HepG2 (cell line): ENCODE data around the gene MAP3K3. TPM values are rescaled to one million over a fixed set of nuclear protein-coding genes. Genes with fewer than 3 reads are reported as not detected.

Experiments
- ARID2 ChIP-seq: sonication (generic); formaldehyde crosslinking; IDR thresholded peaks from 2 replicates; pipeline ENCODE4 v1.8.1; 2022; ENCODE audit warnings: mild to moderate bottlenecking, missing genetic modification reagents, borderline replicate concordance
- E2F1 ChIP-seq: sonication (generic); formaldehyde crosslinking; IDR thresholded peaks from 2 replicates; pipeline ENCODE4 v1.5.0; 2020; ENCODE audit warnings: missing genetic modification reagents
- GTF2F1 ChIP-seq: fragments of 150-350 bp; IDR thresholded peaks from 2 replicates; pipeline ENCODE4 v1.6.1; 2014; ENCODE audit warnings: low read length
- KDM2A ChIP-seq: sonication (generic); formaldehyde crosslinking; IDR thresholded peaks from 2 replicates; pipeline ENCODE4 v1.4.0; 2020; ENCODE audit warnings: low read depth, missing genetic modification reagents, borderline replicate concordance
- KDM6A ChIP-seq: IDR thresholded peaks from 2 replicates; pipeline ENCODE4 v1.6.1; 2016; ENCODE audit warnings: low read depth
- KMT2A ChIP-seq: sonication (generic); formaldehyde crosslinking; IDR thresholded peaks from 2 replicates; pipeline ENCODE4 v1.4.0; 2020; ENCODE audit warnings: missing genetic modification reagents
- MYC ChIP-seq: sonication (generic); formaldehyde crosslinking; IDR thresholded peaks from 2 replicates; pipeline ENCODE4 v1.9.0; 2021; ENCODE audit warnings: missing genetic modification reagents, borderline replicate concordance
- REXO4 ChIP-seq: sonication (generic); formaldehyde crosslinking; IDR thresholded peaks from 2 replicates; pipeline ENCODE4 v1.8.0; 2022; ENCODE audit warnings: missing genetic modification reagents, mild to moderate bottlenecking, borderline replicate concordance
- SIX1 ChIP-seq: sonication (generic); formaldehyde crosslinking; IDR thresholded peaks from 2 replicates; pipeline ENCODE4 v1.4.0; 2020; ENCODE audit warnings: missing genetic modification reagents, borderline replicate concordance
- SP140L ChIP-seq: sonication (generic); formaldehyde crosslinking; IDR thresholded peaks from 2 replicates; pipeline ENCODE4 v1.4.0; 2020; ENCODE audit warnings: missing genetic modification reagents, borderline replicate concordance
- SP2 ChIP-seq: sonication (generic); formaldehyde crosslinking; IDR thresholded peaks from 2 replicates; pipeline ENCODE4 v1.5.1; 2020; ENCODE audit warnings: mild to moderate bottlenecking, missing genetic modification reagents
- SPEN ChIP-seq: sonication (generic); formaldehyde crosslinking; IDR thresholded peaks from 2 replicates; pipeline ENCODE4 v1.5.1; 2020; ENCODE audit warnings: low read depth, mild to moderate bottlenecking, missing genetic modification reagents
- TP53 ChIP-seq: sonication (generic); formaldehyde crosslinking; conservative IDR thresholded peaks from 2 replicates; pipeline ENCODE4 v1.4.0; 2020; ENCODE audit warnings: missing genetic modification reagents
- WIZ ChIP-seq: sonication (generic); formaldehyde crosslinking; IDR thresholded peaks from 2 replicates; pipeline ENCODE4 v1.5.1; 2020; ENCODE audit warnings: mild to moderate bottlenecking, missing genetic modification reagents
- ZFP36L1 ChIP-seq: sonication (generic); formaldehyde crosslinking; IDR thresholded peaks from 2 replicates; pipeline ENCODE4 v1.8.0; 2022; ENCODE audit warnings: mild to moderate bottlenecking, missing genetic modification reagents, moderate library complexity
- ZFYVE20 ChIP-seq: sonication (generic); formaldehyde crosslinking; IDR thresholded peaks from 2 replicates; pipeline ENCODE4 v1.8.0; 2023; ENCODE audit warnings: low read depth, mild to moderate bottlenecking, moderate library complexity, missing genetic modification reagents, borderline replicate concordance
- ZNF121 ChIP-seq: sonication (generic); formaldehyde crosslinking; IDR thresholded peaks from 2 replicates; pipeline ENCODE4 v1.5.0; 2020; ENCODE audit warnings: mild to moderate bottlenecking, missing genetic modification reagents
- ZNF160 ChIP-seq: sonication (generic); formaldehyde crosslinking; IDR thresholded peaks from 2 replicates; pipeline ENCODE4 v1.8.0; 2022; ENCODE audit warnings: mild to moderate bottlenecking, inconsistent platforms, missing genetic modification reagents
- ZNF253 ChIP-seq: sonication (generic); formaldehyde crosslinking; IDR thresholded peaks from 2 replicates; pipeline ENCODE4 v1.8.0; 2022; ENCODE audit warnings: mild to moderate bottlenecking, missing genetic modification reagents, borderline replicate concordance
- ZNF556 ChIP-seq: sonication (generic); formaldehyde crosslinking; IDR thresholded peaks from 2 replicates; pipeline ENCODE4 v1.4.0; 2020; ENCODE audit warnings: mild to moderate bottlenecking, missing genetic modification reagents, borderline replicate concordance
- polyA plus RNA-seq, 8 experiments: library from polyadenylated mRNA; depleted of rRNA in 3 of 8; stranded (reverse) in 7 of 8; unstranded in 1 of 8; fragments of >200 nt; fragmentation: Illumina TruSeq in 4 of 8; extraction: Trizol in 4 of 8; gene quantifications; 2 replicates each; pipeline versions ENCODE4 v1.2.1 to v1.2.3, GENCODE V29; 2011 to 2016; ENCODE audit warnings: low read depth in 4 of 8, missing spikeins in 1 of 8, mixed read lengths in 1 of 8; ENCODE audit not compliant: insufficient read depth in 1 of 8
- total RNA-seq, 5 experiments: library from RNA; depleted of rRNA; stranded (reverse); fragments of >200 nt; fragmentation: Illumina TruSeq; extraction: Trizol; gene quantifications; 2 replicates each; pipeline ENCODE4 v1.2.3, GENCODE V29; 2016; ENCODE audit warnings: low read depth in 1 of 5
- TF ChIP-seq, protein P1 (sequence below): IDR thresholded peaks from 2 replicates; pipeline ENCODE4 v1.6.1; 2016; ENCODE audit warnings: low read depth, missing genetic modification reagents, missing compliant biosample characterization
- TF ChIP-seq, protein P2 (sequence below): sonication (generic); formaldehyde crosslinking; IDR thresholded peaks from 2 replicates; pipeline ENCODE4 v1.5.0; 2020; ENCODE audit warnings: missing genetic modification reagents, mild to moderate bottlenecking, borderline replicate concordance

Gene MAP3K3
- total and polyA plus RNA-seq, 2 of the 13 experiments (the other 11 are each of a cell fraction or from before 2014, with no cell fraction given) = 17.7 to 21.8 TPM

DNA sequence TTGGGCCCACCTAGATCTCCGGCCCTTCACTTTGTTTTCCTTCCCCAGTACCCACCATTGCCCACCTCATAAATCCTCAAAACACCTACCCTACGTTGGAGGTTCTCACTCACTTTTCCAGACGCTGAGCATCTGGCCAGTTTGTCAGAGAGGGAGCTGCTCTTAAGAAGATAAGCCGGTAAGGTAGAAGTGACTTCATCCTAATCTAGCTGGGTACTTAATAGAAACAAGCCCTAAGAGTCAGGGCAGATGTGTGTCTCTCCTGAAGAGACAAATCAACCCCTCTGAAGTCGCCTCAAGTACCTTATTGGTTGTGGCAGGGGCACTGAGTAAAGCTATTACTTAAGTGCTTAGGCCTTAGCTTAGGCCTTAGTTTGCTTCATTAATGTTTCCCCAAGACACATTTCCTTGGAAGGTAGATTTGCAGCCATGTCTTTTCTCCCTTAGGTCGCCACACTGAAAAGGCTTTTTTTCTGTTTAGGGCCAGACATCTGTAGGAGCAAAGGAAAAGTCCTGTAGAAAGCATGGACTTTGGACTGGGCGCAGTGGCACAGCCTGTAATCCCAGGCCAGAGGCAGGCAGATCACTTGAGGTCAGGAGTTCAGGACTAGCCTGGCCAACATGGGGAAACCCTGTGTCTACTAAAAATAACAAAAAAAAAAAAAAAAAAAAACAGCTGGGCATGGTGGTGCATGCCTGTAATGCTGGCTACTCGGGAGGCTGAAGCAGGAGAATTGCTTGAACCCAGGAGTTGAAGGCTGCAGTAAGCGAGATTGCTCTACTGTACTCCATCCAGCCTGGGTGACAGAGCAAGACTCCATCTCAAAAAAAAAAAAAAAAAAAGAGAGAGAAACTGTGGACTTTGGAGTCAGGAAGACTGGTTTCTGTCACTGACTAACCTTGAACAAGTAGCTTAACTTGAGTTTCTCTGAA, 20.5 kb upstream of the MAP3K3 start (continued):
- TF ChIP-seq, protein P1, sequence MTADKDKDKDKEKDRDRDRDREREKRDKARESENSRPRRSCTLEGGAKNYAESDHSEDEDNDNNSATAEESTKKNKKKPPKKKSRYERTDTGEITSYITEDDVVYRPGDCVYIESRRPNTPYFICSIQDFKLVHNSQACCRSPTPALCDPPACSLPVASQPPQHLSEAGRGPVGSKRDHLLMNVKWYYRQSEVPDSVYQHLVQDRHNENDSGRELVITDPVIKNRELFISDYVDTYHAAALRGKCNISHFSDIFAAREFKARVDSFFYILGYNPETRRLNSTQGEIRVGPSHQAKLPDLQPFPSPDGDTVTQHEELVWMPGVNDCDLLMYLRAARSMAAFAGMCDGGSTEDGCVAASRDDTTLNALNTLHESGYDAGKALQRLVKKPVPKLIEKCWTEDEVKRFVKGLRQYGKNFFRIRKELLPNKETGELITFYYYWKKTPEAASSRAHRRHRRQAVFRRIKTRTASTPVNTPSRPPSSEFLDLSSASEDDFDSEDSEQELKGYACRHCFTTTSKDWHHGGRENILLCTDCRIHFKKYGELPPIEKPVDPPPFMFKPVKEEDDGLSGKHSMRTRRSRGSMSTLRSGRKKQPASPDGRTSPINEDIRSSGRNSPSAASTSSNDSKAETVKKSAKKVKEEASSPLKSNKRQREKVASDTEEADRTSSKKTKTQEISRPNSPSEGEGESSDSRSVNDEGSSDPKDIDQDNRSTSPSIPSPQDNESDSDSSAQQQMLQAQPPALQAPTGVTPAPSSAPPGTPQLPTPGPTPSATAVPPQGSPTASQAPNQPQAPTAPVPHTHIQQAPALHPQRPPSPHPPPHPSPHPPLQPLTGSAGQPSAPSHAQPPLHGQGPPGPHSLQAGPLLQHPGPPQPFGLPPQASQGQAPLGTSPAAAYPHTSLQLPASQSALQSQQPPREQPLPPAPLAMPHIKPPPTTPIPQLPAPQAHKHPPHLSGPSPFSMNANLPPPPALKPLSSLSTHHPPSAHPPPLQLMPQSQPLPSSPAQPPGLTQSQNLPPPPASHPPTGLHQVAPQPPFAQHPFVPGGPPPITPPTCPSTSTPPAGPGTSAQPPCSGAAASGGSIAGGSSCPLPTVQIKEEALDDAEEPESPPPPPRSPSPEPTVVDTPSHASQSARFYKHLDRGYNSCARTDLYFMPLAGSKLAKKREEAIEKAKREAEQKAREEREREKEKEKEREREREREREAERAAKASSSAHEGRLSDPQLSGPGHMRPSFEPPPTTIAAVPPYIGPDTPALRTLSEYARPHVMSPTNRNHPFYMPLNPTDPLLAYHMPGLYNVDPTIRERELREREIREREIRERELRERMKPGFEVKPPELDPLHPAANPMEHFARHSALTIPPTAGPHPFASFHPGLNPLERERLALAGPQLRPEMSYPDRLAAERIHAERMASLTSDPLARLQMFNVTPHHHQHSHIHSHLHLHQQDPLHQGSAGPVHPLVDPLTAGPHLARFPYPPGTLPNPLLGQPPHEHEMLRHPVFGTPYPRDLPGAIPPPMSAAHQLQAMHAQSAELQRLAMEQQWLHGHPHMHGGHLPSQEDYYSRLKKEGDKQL (CRISPR knock-in tag) = no peak
- TF ChIP-seq SP140L (CRISPR knock-in tag) = no peak
- no peak for TF ChIP-seq WIZ (CRISPR knock-in tag)
- no peak for TF ChIP-seq GTF2F1
- no peak for TF ChIP-seq ARID2 (CRISPR knock-in tag)
- no peak for TF ChIP-seq KDM2A (CRISPR knock-in tag)
- no peak for TF ChIP-seq SIX1 (CRISPR knock-in tag)
- no peak for TF ChIP-seq SPEN (CRISPR knock-in tag)
- no peak for TF ChIP-seq ZFYVE20 (CRISPR knock-in tag)
- no peak for TF ChIP-seq E2F1 (CRISPR knock-in tag)
- TF ChIP-seq KMT2A (CRISPR knock-in tag) = no peak
- TF ChIP-seq ZNF556 (CRISPR knock-in tag) = no peak
- no peak for TF ChIP-seq REXO4 (CRISPR knock-in tag)
- no peak for TF ChIP-seq ZNF160 (CRISPR knock-in tag)
- TF ChIP-seq ZFP36L1 = no peak; the same call in 1 of the 2 replicates
- TF ChIP-seq SP2 (CRISPR knock-in tag) = no peak
- TF ChIP-seq, protein P2, sequence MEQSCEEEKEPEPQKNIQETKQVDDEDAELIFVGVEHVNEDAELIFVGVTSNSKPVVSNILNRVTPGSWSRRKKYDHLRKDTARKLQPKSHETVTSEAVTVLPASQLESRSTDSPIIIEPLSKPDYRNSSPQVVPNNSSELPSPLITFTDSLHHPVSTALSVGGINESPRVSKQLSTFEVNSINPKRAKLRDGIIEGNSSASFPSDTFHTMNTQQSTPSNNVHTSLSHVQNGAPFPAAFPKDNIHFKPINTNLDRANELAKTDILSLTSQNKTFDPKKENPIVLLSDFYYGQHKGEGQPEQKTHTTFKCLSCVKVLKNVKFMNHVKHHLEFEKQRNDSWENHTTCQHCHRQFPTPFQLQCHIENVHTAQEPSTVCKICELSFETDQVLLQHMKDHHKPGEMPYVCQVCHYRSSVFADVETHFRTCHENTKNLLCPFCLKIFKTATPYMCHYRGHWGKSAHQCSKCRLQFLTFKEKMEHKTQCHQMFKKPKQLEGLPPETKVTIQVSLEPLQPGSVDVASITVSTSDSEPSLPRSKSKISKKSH (CRISPR knock-in tag) = no peak
- TF ChIP-seq KDM6A (CRISPR knock-in tag) = no peak
- TF ChIP-seq MYC (CRISPR knock-in tag) = no peak
- no peak for TF ChIP-seq ZNF253 (CRISPR knock-in tag)
- no peak for TF ChIP-seq TP53 (CRISPR knock-in tag)
- TF ChIP-seq ZNF121 (CRISPR knock-in tag) = no peak
